Measurements from ENCODE around the gene PUSL1. TPM values are rescaled to one million over a fixed set of nuclear protein-coding genes. Genes with fewer than 3 reads are reported as not detected.

The PUSL1 gene
- total RNA-seq, 1 experiment from 2014 or later, result 38.0 TPM

- peak; percentile 67 for DNase-seq
- no peaks in the 10 kb centered on the region for H3K79me2 ChIP-seq (ENCODE audit: insufficient read depth, low read length)
- Mint-ChIP-seq H3K27me3 (ENCODE audit: low read depth) (no peaks in the 10 kb centered on the region), H3K9me3 (no peaks in the 10 kb centered on the region), H3K4me1 (peaks cover 4 to 6% of the 10 kb centered on the region in 2 experiments; a peak in 2 of 4 replicates), H3K27ac (no peak overlapping the region), H3K36me3 (ENCODE audit: insufficient read depth in 1 of 3, low read depth in 3 of 3) (no peaks in the 10 kb centered on the region; a peak in 1 of 7 replicates), H3K4me3 (no peak overlapping the region)
- TF ChIP-seq CTCF (conservative IDR thresholded peaks at IDR 0.05), result peak; percentile 60
- H3K23ac ChIP-seq (ENCODE audit: insufficient read length, low read depth, low read length), result no peak overlapping the region
- no peak overlapping the region for H4K8ac ChIP-seq (replicated peaks; ENCODE audit: insufficient read length, low read depth, low read length)
- H3K9me3 ChIP-seq (ENCODE audit: control insufficient read depth, low read depth, low read length), result no peaks in the 10 kb centered on the region
- H3K27me3 ChIP-seq (ENCODE audit: insufficient read depth, low read length), result no peaks in the 10 kb centered on the region
- no peak overlapping the region for H2BK12ac ChIP-seq (ENCODE audit: insufficient read length, low read depth, low read length)
- H2BK120ac ChIP-seq (ENCODE audit: low read depth, low read length, poor library complexity, severe bottlenecking), result no peak overlapping the region
- H3K4me1 ChIP-seq (ENCODE audit: insufficient read depth, low read length), result no peaks in the 10 kb centered on the region
- no peak overlapping the region for H3K4me2 ChIP-seq (ENCODE audit: insufficient read depth, insufficient read length, low read length)
- H2BK5ac ChIP-seq (ENCODE audit: insufficient read length, low read length), result no peak overlapping the region
- no peak overlapping the region for H4K5ac ChIP-seq (ENCODE audit: insufficient read length, low read depth, low read length)
- H2AK5ac ChIP-seq (ENCODE audit: insufficient read length, low read length), result no peak overlapping the region
- H3K56ac ChIP-seq (ENCODE audit: insufficient read length, low read depth, low read length), result no peak overlapping the region
- H3K9ac ChIP-seq (ENCODE audit: extremely low read depth, insufficient read length, low read length), result no peak overlapping the region
- H3K18ac ChIP-seq (ENCODE audit: insufficient read length, low read depth, low read length), result no peak overlapping the region
- H3K27ac ChIP-seq (ENCODE audit: insufficient read length, low read depth, low read length), result no peak overlapping the region
- H3K23me2 ChIP-seq (ENCODE audit: insufficient read length, low read depth, low read length, poor library complexity, severe bottlenecking), result no peaks in the 10 kb centered on the region
- no peak overlapping the region for H3K4ac ChIP-seq (ENCODE audit: low read depth, low read length)
- no peak overlapping the region for H3K14ac ChIP-seq (ENCODE audit: insufficient read depth, low read length)
- no peak overlapping the region for H3T11ph ChIP-seq (ENCODE audit: low read length)
- no peak overlapping the region for H2AFZ ChIP-seq (ENCODE audit: low read length)
- no peak overlapping the region for H2BK15ac ChIP-seq (ENCODE audit: low read depth, low read length)
- no peak overlapping the region for H4K91ac ChIP-seq (ENCODE audit: insufficient read length, low read depth, low read length)
- H3K79me1 ChIP-seq (ENCODE audit: insufficient read depth, low read depth, low read length, poor library complexity, severe bottlenecking), result no peaks in the 10 kb centered on the region
- no CpG with 5 or more reads among the region's 22 CpGs for WGBS (ENCODE audit: extremely low coverage, insufficient read length, low lambda C conversion rate)
- no peak overlapping the region for H2BK20ac ChIP-seq (ENCODE audit: low read depth, low read length, poor library complexity, severe bottlenecking)
- H4K20me1 ChIP-seq (ENCODE audit: control insufficient read depth, insufficient read depth, insufficient read length), result no peaks in the 10 kb centered on the region
Measured at GRCh38 chr1:1299686-1300351, 8.6 kb upstream of the PUSL1 start.

Measured in H9 (cell line).